CD14-positive monocyte (primary cell): ENCODE results near the gene TBX10. TPM values are rescaled to one million over a fixed set of nuclear protein-coding genes. Genes with fewer than 3 reads are reported as not detected.
"Not testable (repeated sequence)": the region's sequence is repeated elsewhere in the genome, so short reads cannot be mapped to it uniquely, and the experiment has no call there.

Experiments
- DNase-seq, 3 donors: peaks; one replicate each; pipeline ENCODE4 v3.0.0-alpha.2; 2011 to 2022
- H2AFZ ChIP-seq: 2 replicates; pipeline ENCODE4 v1.6.0; 2012; ENCODE audit warnings: mild to moderate bottlenecking, low read depth, low read length, inconsistent platforms; ENCODE audit not compliant: insufficient read depth, poor library complexity, severe bottlenecking
- H3K27ac ChIP-seq, 2 donors: 1 replicate in 1 of 2; 2 replicates in 1 of 2; pipeline ENCODE4 v1.5.1; 2012 to 2013; ENCODE audit warnings: low read length in 2 of 2, control low read depth in 1 of 2, inconsistent platforms in 1 of 2, low read depth in 1 of 2, mild to moderate bottlenecking in 1 of 2
- H3K27me3 ChIP-seq, 2 donors: one replicate each; pipeline versions ENCODE4 v1.6.0 to v1.6.1; 2011 to 2013; ENCODE audit warnings: low read length in 2 of 2; ENCODE audit not compliant: control insufficient read depth in 2 of 2, insufficient read depth in 2 of 2
- H3K36me3 ChIP-seq, 2 donors: replicated peaks in 1 of 2; 1 replicate in 1 of 2; 2 replicates in 1 of 2; pipeline versions ENCODE4 v1.5.1 to v1.6.1; 2012 to 2013; ENCODE audit warnings: low read length in 2 of 2, control low read depth in 1 of 2, inconsistent platforms in 1 of 2, mild to moderate bottlenecking in 1 of 2; ENCODE audit not compliant: insufficient read depth in 2 of 2, control insufficient read depth in 1 of 2
- H3K4me1 ChIP-seq, 2 donors: 1 replicate in 1 of 2; 2 replicates in 1 of 2; pipeline versions ENCODE4 v1.5.1 to v1.6.1; 2012 to 2013; ENCODE audit warnings: low read length in 2 of 2, control low read depth in 1 of 2, inconsistent platforms in 1 of 2, mild to moderate bottlenecking in 1 of 2, moderate library complexity in 1 of 2; ENCODE audit not compliant: insufficient read depth in 2 of 2, control insufficient read depth in 1 of 2
- H3K4me2 ChIP-seq: replicated peaks from 2 replicates; pipeline ENCODE3; 2012; ENCODE audit warnings: low read length, moderate library complexity, mild to moderate bottlenecking; ENCODE audit not compliant: poor library complexity, severe bottlenecking; ENCODE audit errors: extremely low read depth
- H3K4me3 ChIP-seq, 3 experiments: fragments of 200-600 bp in 1 of 3; sonication (generic) in 1 of 3; replicated peaks in 1 of 3; 1 replicate in 2 of 3; 2 replicates in 1 of 3; pipeline ENCODE4 v1.5.1; 2011 to 2013; ENCODE audit warnings: low read length in 3 of 3, mild to moderate bottlenecking in 3 of 3, control low read depth in 2 of 3, low read depth in 2 of 3, inconsistent platforms in 1 of 3, moderate library complexity in 1 of 3
- H3K79me2 ChIP-seq: 2 replicates; pipeline ENCODE4 v1.6.0; 2012; ENCODE audit warnings: mild to moderate bottlenecking, control low read depth, inconsistent platforms, low read length, moderate library complexity; ENCODE audit not compliant: insufficient read depth
- H3K9ac ChIP-seq: 2 replicates; pipeline ENCODE4 v1.6.0; 2017; ENCODE audit warnings: low read length, mild to moderate bottlenecking; ENCODE audit not compliant: insufficient read depth, poor library complexity, severe bottlenecking
- H3K9me3 ChIP-seq, 2 donors: replicated peaks in 1 of 2; 1 replicate in 1 of 2; 2 replicates in 1 of 2; pipeline versions ENCODE4 v1.5.1 to v1.6.1; 2012 to 2013; ENCODE audit warnings: low read length in 2 of 2, control low read depth in 1 of 2; ENCODE audit not compliant: control insufficient read depth in 1 of 2, insufficient read depth in 1 of 2
- H4K20me1 ChIP-seq: 2 replicates; pipeline ENCODE4 v1.6.0; 2012; ENCODE audit warnings: mild to moderate bottlenecking, low read length, control low read depth, moderate library complexity; ENCODE audit not compliant: insufficient read depth
- H3K27ac Mint-ChIP-seq, 7 donors: one replicate each; pipeline ENCODE4 v1.8.0; 2020; ENCODE audit warnings: mild to moderate bottlenecking in 7 of 7, mixed read lengths in 7 of 7, moderate library complexity in 6 of 7, inconsistent platforms in 2 of 7
- H3K27me3 Mint-ChIP-seq, 3 donors: one replicate each; pipeline ENCODE4 v1.8.0; 2021 to 2022; ENCODE audit warnings: low read depth in 3 of 3, mild to moderate bottlenecking in 3 of 3, mixed read lengths in 3 of 3, moderate library complexity in 3 of 3, inconsistent platforms in 1 of 3
- H3K36me3 Mint-ChIP-seq, 2 donors: one replicate each; pipeline ENCODE4 v1.8.0; 2020; ENCODE audit warnings: mixed read lengths in 2 of 2, inconsistent platforms in 1 of 2, mild to moderate bottlenecking in 1 of 2
- H3K4me1 Mint-ChIP-seq: one replicate; pipeline ENCODE4 v1.8.0; 2020; ENCODE audit warnings: mild to moderate bottlenecking, mixed read lengths
- H3K4me3 Mint-ChIP-seq, 2 donors: one replicate each; pipeline ENCODE4 v1.8.0; 2020; ENCODE audit warnings: mild to moderate bottlenecking in 2 of 2, mixed read lengths in 2 of 2, moderate library complexity in 1 of 2
- H3K9me3 Mint-ChIP-seq, 7 donors: one replicate each; pipeline ENCODE4 v1.8.0; 2020 to 2022; ENCODE audit warnings: mixed read lengths in 7 of 7, mild to moderate bottlenecking in 6 of 7, moderate library complexity in 6 of 7, inconsistent platforms in 2 of 7
- WGBS: methylation state at CpG from one replicate; pipeline ENCODE4 v1.1.5; 2013; ENCODE audit warnings: missing lambda C conversion rate; ENCODE audit not compliant: insufficient coverage; 5-methylcytosine and 5-hydroxymethylcytosine counted together
- intact Hi-C, 2 donors: fragments of 100-400 bp; cut with micrococcal nuclease; formaldehyde crosslinking; loops; one replicate each; pipeline versions ENCODE4 v1.15.0 to v1.15.1; 2023
- polyA plus RNA-seq, 3 donors: library from polyadenylated mRNA; depleted of rRNA in 1 of 3; unstranded in 2 of 3; stranded (reverse) in 1 of 3; fragments of 300-500 nt in 2 of 3; fragments of >200 nt in 1 of 3; fragmentation: Illumina TruSeq in 2 of 3; gene quantifications; 1 replicate in 2 of 3; 2 replicates in 1 of 3; pipeline ENCODE4 v1.2.3, GENCODE V29; 2012 to 2021
- TF ChIP-seq, protein P1 (sequence below): fragments of 200-600 bp; IDR thresholded peaks from one replicate; pipeline ENCODE4 v1.8.0; 2022; ENCODE audit warnings: antibody characterized with exemption, mild to moderate bottlenecking

TBX10 gene
- polyA plus RNA-seq, 3 donors: not detected

DNA sequence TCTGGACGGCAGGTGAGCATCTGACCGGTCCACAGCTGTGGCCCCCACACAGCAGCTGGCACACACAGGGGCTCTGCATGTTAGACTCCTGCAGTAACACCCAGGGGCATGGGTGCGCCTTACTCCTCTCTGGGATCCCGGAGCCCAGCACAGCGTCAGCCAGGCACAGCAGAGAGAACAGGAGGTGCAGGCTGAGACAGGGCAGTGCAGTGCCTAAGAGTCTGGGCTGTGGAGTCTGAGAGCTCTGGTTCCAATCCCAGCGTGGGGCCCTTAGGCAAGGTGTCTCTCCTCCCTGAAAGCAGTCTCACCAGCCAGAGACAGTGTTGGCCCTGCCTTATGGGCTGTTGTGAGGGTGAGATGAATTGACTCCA lies 12.1 kb downstream of the TBX10 start:
- TF ChIP-seq, protein P1, sequence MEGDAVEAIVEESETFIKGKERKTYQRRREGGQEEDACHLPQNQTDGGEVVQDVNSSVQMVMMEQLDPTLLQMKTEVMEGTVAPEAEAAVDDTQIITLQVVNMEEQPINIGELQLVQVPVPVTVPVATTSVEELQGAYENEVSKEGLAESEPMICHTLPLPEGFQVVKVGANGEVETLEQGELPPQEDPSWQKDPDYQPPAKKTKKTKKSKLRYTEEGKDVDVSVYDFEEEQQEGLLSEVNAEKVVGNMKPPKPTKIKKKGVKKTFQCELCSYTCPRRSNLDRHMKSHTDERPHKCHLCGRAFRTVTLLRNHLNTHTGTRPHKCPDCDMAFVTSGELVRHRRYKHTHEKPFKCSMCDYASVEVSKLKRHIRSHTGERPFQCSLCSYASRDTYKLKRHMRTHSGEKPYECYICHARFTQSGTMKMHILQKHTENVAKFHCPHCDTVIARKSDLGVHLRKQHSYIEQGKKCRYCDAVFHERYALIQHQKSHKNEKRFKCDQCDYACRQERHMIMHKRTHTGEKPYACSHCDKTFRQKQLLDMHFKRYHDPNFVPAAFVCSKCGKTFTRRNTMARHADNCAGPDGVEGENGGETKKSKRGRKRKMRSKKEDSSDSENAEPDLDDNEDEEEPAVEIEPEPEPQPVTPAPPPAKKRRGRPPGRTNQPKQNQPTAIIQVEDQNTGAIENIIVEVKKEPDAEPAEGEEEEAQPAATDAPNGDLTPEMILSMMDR: no peak
- Histone ChIP-seq H3K4me1 (peaks cover 16 to 21% of the 10 kb centered on the region in 2 donors), H3K4me3 (no peak overlapping the region), H4K20me1 (no peaks in the 10 kb centered on the region), H3K27me3 (no peaks in the 10 kb centered on the region), H3K36me3 (no peaks in the 10 kb centered on the region), H3K9ac (no peak overlapping the region), H3K4me2 (no peak overlapping the region), H3K79me2 (no peaks in the 10 kb centered on the region), H3K9me3 (no peaks in the 10 kb centered on the region), H3K27ac (no peak overlapping the region), H2AFZ (no peak overlapping the region)
- Mint-ChIP-seq H3K27ac (peak overlapping the region in 1 of 7 donors; percentile 39), H3K27me3 (peaks cover 3 to 5% (median 4%) of the 10 kb centered on the region in 3 donors), H3K4me3 (no peak overlapping the region), H3K36me3 (no peaks in the 10 kb centered on the region), H3K9me3 (peaks cover 0 to 7% (median 0%) of the 10 kb centered on the region in 7 donors), H3K4me1 (peaks cover 10% of the 10 kb centered on the region)
- WGBS: 96% methylated on average over 6 of the region's 6 CpGs
- no peak for DNase-seq
- intact Hi-C loops: loop anchor here (5.0 to 10.0 kb wide), 2 partner anchors 85 to 87 kb away; no protein-coding TSS in a partner anchor

DNA sequence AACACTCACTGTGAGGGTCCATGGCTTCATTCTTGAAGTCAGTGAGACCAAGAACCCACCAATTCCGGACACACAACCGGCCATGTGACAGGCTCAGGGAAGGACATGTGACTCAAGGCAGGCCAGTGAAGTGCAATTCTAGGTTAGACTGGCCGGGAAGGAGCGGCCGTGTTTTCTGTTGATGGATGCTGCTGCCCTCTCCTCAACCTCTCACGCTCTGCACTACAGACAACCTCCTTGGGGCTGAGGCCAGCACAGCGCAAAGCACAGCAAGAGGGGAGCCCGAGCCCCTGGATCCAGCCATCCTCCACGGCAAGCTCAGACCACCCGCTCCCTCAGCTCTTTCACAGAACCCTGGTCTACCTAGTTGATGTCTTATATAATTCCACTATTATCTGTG lies 12.6 kb downstream of the TBX10 start:
- intact Hi-C loops: loop anchor here (5.0 to 10.0 kb wide), 2 partner anchors 85 to 88 kb away; no protein-coding TSS in a partner anchor

DNA sequence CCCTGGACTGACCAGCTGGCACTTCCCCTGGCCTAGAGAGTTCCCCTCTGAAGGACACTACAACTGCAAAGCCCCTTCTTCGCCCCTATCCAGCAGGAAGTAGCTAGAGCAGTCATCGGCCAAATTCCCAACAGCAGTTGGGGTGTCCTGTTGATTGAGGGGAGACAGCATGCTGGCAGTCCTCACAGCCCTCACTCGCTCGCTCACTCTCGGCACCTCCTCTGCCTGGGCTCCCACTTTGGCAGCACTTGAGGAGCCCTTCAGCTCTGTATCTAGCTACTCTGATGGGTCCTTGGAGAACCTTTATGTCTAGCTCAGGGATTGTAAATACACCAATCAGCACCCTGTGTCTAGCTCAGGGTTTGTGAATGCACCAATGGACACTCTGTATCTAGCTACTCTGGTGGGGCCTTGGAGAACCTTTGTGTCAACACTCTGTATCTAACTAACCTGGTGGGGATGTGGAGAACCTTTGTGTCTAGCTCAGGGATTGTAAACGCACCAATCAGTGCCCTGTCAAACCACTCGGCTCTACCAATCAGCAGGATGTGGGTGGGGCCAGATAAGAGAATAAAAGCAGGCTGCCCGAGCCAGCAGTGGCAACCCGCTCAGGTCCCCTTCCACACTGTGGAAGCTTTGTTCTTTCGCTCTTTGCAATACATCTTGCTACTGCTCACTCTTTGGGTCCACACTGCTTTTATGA lies 13.3 kb downstream of the TBX10 start:
- H3K27ac Mint-ChIP-seq, H3K27me3 Mint-ChIP-seq, H3K36me3 ChIP-seq, H3K4me3 Mint-ChIP-seq, H3K9me3 Mint-ChIP-seq, H3K4me3 ChIP-seq, H3K27me3 ChIP-seq, H3K27ac ChIP-seq, H2AFZ ChIP-seq, H3K36me3 Mint-ChIP-seq, H4K20me1 ChIP-seq, H3K79me2 ChIP-seq, H3K4me2 ChIP-seq, H3K9ac ChIP-seq, DNase-seq, H3K9me3 ChIP-seq: not testable (repeated sequence)
- peaks cover 10% of the 10 kb centered on the region for H3K4me1 Mint-ChIP-seq
- WGBS: 95% methylated on average over 4 of the region's 10 CpGs
- H3K4me1 ChIP-seq: peaks cover 16 to 20% of the 10 kb centered on the region in 2 donors
- intact Hi-C loops: loop anchor here (5.0 to 10.0 kb wide), 2 partner anchors 86 to 89 kb away; no protein-coding TSS in a partner anchor

More for the DNA sequence above, 12.6 kb downstream of the TBX10 start:
- no peaks in the 10 kb centered on the region for H3K27me3 ChIP-seq
- WGBS: 93% methylated on average over 7 of the region's 10 CpGs
- H3K27ac ChIP-seq: no peak overlapping the region
- H3K9ac ChIP-seq: no peak overlapping the region
- H3K4me3 ChIP-seq: no peak overlapping the region
- no peaks in the 10 kb centered on the region for H3K79me2 ChIP-seq
- Mint-ChIP-seq H3K27me3 (peaks cover 2 to 5% (median 4%) of the 10 kb centered on the region in 3 donors), H3K9me3 (peaks cover 0 to 6% (median 0%) of the 10 kb centered on the region in 7 donors), H3K4me1 (peaks cover 10% of the 10 kb centered on the region), H3K27ac (peak overlapping the region in 1 of 7 donors; percentile 39), H3K36me3 (no peaks in the 10 kb centered on the region), H3K4me3 (no peak overlapping the region)
- no peaks in the 10 kb centered on the region for H4K20me1 ChIP-seq
- H3K9me3 ChIP-seq: no peaks in the 10 kb centered on the region
- TF ChIP-seq, protein P1: no peak
- no peak overlapping the region for H2AFZ ChIP-seq
- no peaks in the 10 kb centered on the region for H3K36me3 ChIP-seq
- no peak for DNase-seq
- no peak overlapping the region for H3K4me2 ChIP-seq
- H3K4me1 ChIP-seq: peaks cover 16 to 21% of the 10 kb centered on the region in 2 donors
